Epidermal melanocyte (primary cell): ENCODE results near the gene BEND6.
A peak's percentile ranks its signal among the peaks of the same experiment; 100 is the strongest.

Experiments
- DNase-seq: peaks from one replicate; pipeline ENCODE4 v3.0.0; 2011; ENCODE audit warnings: low spot score; ENCODE audit not compliant: insufficient read length

Gene BEND6

GRCh38 chr6:56954403-56955170, at the start of gene BEND6:
TSS of gene BEND6 (plus strand) at chr6:56955107. CDS start at chr6:56981811, 26,704 bp downstream.
- peak; percentile 25 for DNase-seq

- no peak for DNase-seq
Measured at GRCh38 chr6:56905378-56905777, 49.5 kb upstream of the BEND6 start.

GRCh38 chr6:56906752-56907151, 48.2 kb upstream of the BEND6 start:
- no peak for DNase-seq

GRCh38 chr6:56909115-56909907, 45.6 kb upstream of the BEND6 start:
- DNase-seq: no peak

GRCh38 chr6:56911847-56912246, 43.1 kb upstream of the BEND6 start:
- no peak for DNase-seq

GRCh38 chr6:56913285-56914074, 41.4 kb upstream of the BEND6 start:
- DNase-seq: no peak

GRCh38 chr6:56914798-56915658, 39.9 kb upstream of the BEND6 start:
- peak; percentile 32 for DNase-seq

- DNase-seq: no peak
Measured at GRCh38 chr6:56915832-56916231, 39.1 kb upstream of the BEND6 start.

GRCh38 chr6:56916849-56917551, 37.9 kb upstream of the BEND6 start:
- no peak for DNase-seq

GRCh38 chr6:56922645-56923044, 32.3 kb upstream of the BEND6 start:
- no peak for DNase-seq

GRCh38 chr6:56923565-56923964, 31.3 kb upstream of the BEND6 start:
- DNase-seq: no peak

GRCh38 chr6:56927538-56928453, 27.1 kb upstream of the BEND6 start:
- DNase-seq: no peak

GRCh38 chr6:56930846-56931245, 24.1 kb upstream of the BEND6 start:
- DNase-seq: no peak

GRCh38 chr6:56932910-56933477, 21.9 kb upstream of the BEND6 start:
- no peak for DNase-seq

- no peak for DNase-seq
Measured at GRCh38 chr6:56933650-56934049, 21.3 kb upstream of the BEND6 start.

- no peak for DNase-seq
Measured at GRCh38 chr6:56934876-56935275, 20.0 kb upstream of the BEND6 start.

- DNase-seq: no peak
Measured at GRCh38 chr6:56936466-56936865, 18.4 kb upstream of the BEND6 start.

- peak; percentile 36 for DNase-seq
Measured at GRCh38 chr6:56938649-56939191, 16.2 kb upstream of the BEND6 start.

GRCh38 chr6:56940463-56940862, 14.4 kb upstream of the BEND6 start:
- no peak for DNase-seq
